Measurements from ENCODE around the gene ZNF141. TPM values are rescaled to one million over a fixed set of nuclear protein-coding genes. Genes with fewer than 3 reads are reported as not detected.

ZNF141 gene
- 11.6 and 13.5 TPM in 2 replicates for total RNA-seq

GRCh38 chr4:337143-337931 lies at the start of gene ZNF141:
Gene ZNF141, plus strand, starts transcription at chr4:337814. Its CDS starts 170 bp downstream, at chr4:337984.

GRCh38 chr4:304969-305680 lies 32.5 kb upstream of the ZNF141 start, which contains the start of gene ZNF732:
Gene ZNF732, minus strand, starts transcription at chr4:305474. Its CDS starts 164 bp downstream, at chr4:305310.

Other genes with a start within 250 kb of the ZNF141 start
- gene ZNF718, start 213.3 kb upstream of the ZNF141 start, total RNA-seq, result 3.1 and 4.3 TPM in 2 replicates
- gene ZNF732, start 32.3 kb upstream of the ZNF141 start, total RNA-seq, result 0.22 and 0.60 TPM in 2 replicates
- 16.4 and 37.4 TPM in 2 replicates for gene ZNF721, start 161.3 kb downstream of the ZNF141 start, total RNA-seq
- 41.0 and 42.0 TPM in 2 replicates for gene PIGG, start 161.4 kb downstream of the ZNF141 start, total RNA-seq
- gene TMEM271, start 238.5 kb downstream of the ZNF141 start, total RNA-seq, result not detected in 2 replicates